Measurements from ENCODE around the gene TP53I11.

Gene TP53I11
- 6.2 to 48.0 (median 21.6) reads per million in 9 experiments for total RNA-seq

GRCh38 chr11:44950625-44951476 lies at the start of gene TP53I11:
TSS of gene TP53I11 (minus strand) at chr11:44950883. CDS start at chr11:44938335, 12,548 bp downstream.
- Mint-ChIP-seq H3K9me3 (no peaks in the 10 kb centered on the region), H3K27ac (peak within 1 kb of the TSS in 1 of 2 donors; percentile 91)

GRCh38 chr11:44999068-44999467 lies 48.4 kb upstream of the TP53I11 start:
- DNase-seq (no peak), ATAC-seq (replicated peaks) (no peak)
- no peak overlapping the region for H3K27ac Mint-ChIP-seq
- no peaks in the 10 kb centered on the region for H3K36me3 Mint-ChIP-seq (ENCODE audit: insufficient read depth)
- no peak overlapping the region for H3K4me3 Mint-ChIP-seq
- H3K27me3 Mint-ChIP-seq: peaks cover 0 to 9% of the 10 kb centered on the region in 2 donors
- H3K9me3 Mint-ChIP-seq: no peaks in the 10 kb centered on the region
- H3K4me1 Mint-ChIP-seq (ENCODE audit: low read depth in 2 of 2): peaks cover 0 to 4% of the 10 kb centered on the region in 2 donors

More at GRCh38 chr11:44950625-44951476, at the start of gene TP53I11:
- Mint-ChIP-seq H3K27me3 (no peaks in the 10 kb centered on the region), H3K4me1 (ENCODE audit: low read depth in 2 of 2) (peaks cover 13 to 33% of the 10 kb centered on the region in 2 donors), H3K36me3 (ENCODE audit: insufficient read depth) (peaks cover 13% of the 10 kb centered on the region), H3K4me3 (peak within 1 kb of the TSS; percentile 93 to 95)
- ATAC-seq (replicated peaks): peak; percentile 80
- peak; percentile 62 to 70 (median 64) for DNase-seq

- Mint-ChIP-seq H3K9me3 (no peaks in the 10 kb centered on the region), H3K36me3 (ENCODE audit: insufficient read depth) (no peaks in the 10 kb centered on the region), H3K4me3 (no peak overlapping the region), H3K27ac (no peak overlapping the region), H3K4me1 (ENCODE audit: low read depth in 2 of 2) (peaks cover 2 to 4% of the 10 kb centered on the region in 2 donors), H3K27me3 (peaks cover 0 to 9% of the 10 kb centered on the region in 2 donors)
- ATAC-seq (replicated peaks): no peak
- no peak for DNase-seq
Measured at GRCh38 chr11:44998051-44998450, 47.4 kb upstream of the TP53I11 start.

- Mint-ChIP-seq H3K9me3 (no peaks in the 10 kb centered on the region), H3K27ac (no peak overlapping the region), H3K4me1 (ENCODE audit: low read depth in 2 of 2) (peaks cover 7% of the 10 kb centered on the region in 2 donors), H3K36me3 (ENCODE audit: insufficient read depth) (no peaks in the 10 kb centered on the region), H3K27me3 (peaks cover 0 to 9% of the 10 kb centered on the region in 2 donors), H3K4me3 (no peak overlapping the region)
- DNase-seq (no peak), ATAC-seq (replicated peaks) (no peak)
Measured at GRCh38 chr11:44997566-44997965, 46.9 kb upstream of the TP53I11 start.

- Mint-ChIP-seq H3K4me1 (ENCODE audit: low read depth in 2 of 2) (peaks cover 7 to 12% of the 10 kb centered on the region in 2 donors), H3K36me3 (ENCODE audit: insufficient read depth) (no peaks in the 10 kb centered on the region), H3K27ac (no peak overlapping the region), H3K4me3 (no peak overlapping the region), H3K9me3 (no peaks in the 10 kb centered on the region), H3K27me3 (no peaks in the 10 kb centered on the region)
- ATAC-seq (replicated peaks) (no peak), DNase-seq (no peak)
Measured at GRCh38 chr11:44994753-44995152, 44.1 kb upstream of the TP53I11 start.

- Mint-ChIP-seq H3K9me3 (no peaks in the 10 kb centered on the region), H3K36me3 (ENCODE audit: insufficient read depth) (no peaks in the 10 kb centered on the region), H3K27me3 (no peaks in the 10 kb centered on the region), H3K4me3 (no peak overlapping the region), H3K4me1 (ENCODE audit: low read depth in 2 of 2) (peaks cover 7 to 12% of the 10 kb centered on the region in 2 donors), H3K27ac (no peak overlapping the region)
- DNase-seq (no peak), ATAC-seq (replicated peaks) (no peak)
Measured at GRCh38 chr11:44993971-44994704, 43.5 kb upstream of the TP53I11 start.

GRCh38 chr11:44992774-44993173 lies 42.1 kb upstream of the TP53I11 start:
- no peak for ATAC-seq (replicated peaks)
- Mint-ChIP-seq H3K9me3 (no peaks in the 10 kb centered on the region), H3K27ac (peak overlapping the region; percentile 75 to 80), H3K27me3 (no peaks in the 10 kb centered on the region), H3K4me1 (ENCODE audit: low read depth in 2 of 2) (peaks cover 7 to 12% of the 10 kb centered on the region in 2 donors), H3K36me3 (ENCODE audit: insufficient read depth) (no peaks in the 10 kb centered on the region), H3K4me3 (no peak overlapping the region)
- DNase-seq: no peak

GRCh38 chr11:44992181-44992582 lies 41.5 kb upstream of the TP53I11 start:
- ATAC-seq (replicated peaks): no peak
- Mint-ChIP-seq H3K4me3 (no peak overlapping the region), H3K27ac (peak overlapping the region; percentile 75 to 80), H3K27me3 (no peaks in the 10 kb centered on the region), H3K9me3 (no peaks in the 10 kb centered on the region), H3K4me1 (ENCODE audit: low read depth in 2 of 2) (peaks cover 9 to 14% of the 10 kb centered on the region in 2 donors), H3K36me3 (ENCODE audit: insufficient read depth) (no peaks in the 10 kb centered on the region)
- no peak for DNase-seq

GRCh38 chr11:44990665-44991064 lies 40.0 kb upstream of the TP53I11 start:
- no peak overlapping the region for H3K27ac Mint-ChIP-seq
- no peaks in the 10 kb centered on the region for H3K27me3 Mint-ChIP-seq
- no peaks in the 10 kb centered on the region for H3K9me3 Mint-ChIP-seq
- no peak for DNase-seq
- ATAC-seq (replicated peaks): no peak
- H3K4me3 Mint-ChIP-seq: no peak overlapping the region
- H3K4me1 Mint-ChIP-seq (ENCODE audit: low read depth in 2 of 2): peaks cover 10 to 16% of the 10 kb centered on the region in 2 donors
- no peaks in the 10 kb centered on the region for H3K36me3 Mint-ChIP-seq (ENCODE audit: insufficient read depth)

- DNase-seq (no peak), ATAC-seq (replicated peaks) (no peak)
- Mint-ChIP-seq H3K4me1 (ENCODE audit: low read depth in 2 of 2) (peaks cover 10 to 16% of the 10 kb centered on the region in 2 donors), H3K36me3 (ENCODE audit: insufficient read depth) (peaks cover 3% of the 10 kb centered on the region), H3K27ac (no peak overlapping the region), H3K9me3 (no peaks in the 10 kb centered on the region), H3K27me3 (no peaks in the 10 kb centered on the region), H3K4me3 (no peak overlapping the region)
Measured at GRCh38 chr11:44989831-44990566, 39.3 kb upstream of the TP53I11 start.

GRCh38 chr11:44988981-44989635 lies 38.4 kb upstream of the TP53I11 start:
- no peak overlapping the region for H3K27ac Mint-ChIP-seq
- H3K4me1 Mint-ChIP-seq (ENCODE audit: low read depth in 2 of 2): peaks cover 10 to 16% of the 10 kb centered on the region in 2 donors
- no peaks in the 10 kb centered on the region for H3K9me3 Mint-ChIP-seq
- H3K36me3 Mint-ChIP-seq (ENCODE audit: insufficient read depth): peaks cover 3% of the 10 kb centered on the region
- H3K27me3 Mint-ChIP-seq: no peaks in the 10 kb centered on the region
- no peak overlapping the region for H3K4me3 Mint-ChIP-seq
- no peak for DNase-seq
- ATAC-seq (replicated peaks): no peak

- peaks cover 18 to 23% of the 10 kb centered on the region in 2 donors for H3K4me1 Mint-ChIP-seq (ENCODE audit: low read depth in 2 of 2)
- H3K9me3 Mint-ChIP-seq: no peaks in the 10 kb centered on the region
- no peak overlapping the region for H3K4me3 Mint-ChIP-seq
- ATAC-seq (replicated peaks) (no peak), DNase-seq (no peak)
- H3K27ac Mint-ChIP-seq: peak overlapping the region in 1 of 2 donors; percentile 89
- peaks cover 3% of the 10 kb centered on the region for H3K36me3 Mint-ChIP-seq (ENCODE audit: insufficient read depth)
- no peaks in the 10 kb centered on the region for H3K27me3 Mint-ChIP-seq
Measured at GRCh38 chr11:44988111-44988510, 37.4 kb upstream of the TP53I11 start.

- Mint-ChIP-seq H3K4me1 (ENCODE audit: low read depth in 2 of 2) (peaks cover 15 to 17% of the 10 kb centered on the region in 2 donors), H3K36me3 (ENCODE audit: insufficient read depth) (peaks cover 3% of the 10 kb centered on the region), H3K9me3 (no peaks in the 10 kb centered on the region), H3K27me3 (no peaks in the 10 kb centered on the region), H3K4me3 (no peak overlapping the region), H3K27ac (peak overlapping the region in 1 of 2 donors; percentile 89)
- ATAC-seq (replicated peaks): no peak
- no peak for DNase-seq
Measured at GRCh38 chr11:44987506-44987905, 36.8 kb upstream of the TP53I11 start.
